Measurements from ENCODE around the gene SPAG7.

GRCh38 chr17:4955091-4955490, 12.5 kb downstream of the SPAG7 start:
- no peak for TF ChIP-seq CTCF (conservative IDR thresholded peaks at IDR 0.05)
- no peak for TF ChIP-seq ZFX (IDR thresholded peaks at IDR 0.05)
